Mammary epithelial cell (primary cell): ENCODE data around the gene TBC1D22A.

ENCODE experiments used
- EZH2 ChIP-seq: IDR thresholded peaks from 2 replicates; pipeline ENCODE4 v1.6.1; 2012; ENCODE audit warnings: low read length, inconsistent platforms, borderline replicate concordance
- TF ChIP-seq, protein P1 (sequence below), 2 donors: IDR thresholded peaks in 1 of 2; conservative IDR thresholded peaks in 1 of 2; 2 replicates each; pipeline ENCODE4 v1.5.1; 2011 to 2012; ENCODE audit warnings: inconsistent platforms in 2 of 2, low read length in 2 of 2, mild to moderate bottlenecking in 2 of 2, control low read depth in 1 of 2, low read depth in 1 of 2; ENCODE audit not compliant: insufficient read depth in 1 of 2; ENCODE audit errors: extremely low read depth in 1 of 2

DNA sequence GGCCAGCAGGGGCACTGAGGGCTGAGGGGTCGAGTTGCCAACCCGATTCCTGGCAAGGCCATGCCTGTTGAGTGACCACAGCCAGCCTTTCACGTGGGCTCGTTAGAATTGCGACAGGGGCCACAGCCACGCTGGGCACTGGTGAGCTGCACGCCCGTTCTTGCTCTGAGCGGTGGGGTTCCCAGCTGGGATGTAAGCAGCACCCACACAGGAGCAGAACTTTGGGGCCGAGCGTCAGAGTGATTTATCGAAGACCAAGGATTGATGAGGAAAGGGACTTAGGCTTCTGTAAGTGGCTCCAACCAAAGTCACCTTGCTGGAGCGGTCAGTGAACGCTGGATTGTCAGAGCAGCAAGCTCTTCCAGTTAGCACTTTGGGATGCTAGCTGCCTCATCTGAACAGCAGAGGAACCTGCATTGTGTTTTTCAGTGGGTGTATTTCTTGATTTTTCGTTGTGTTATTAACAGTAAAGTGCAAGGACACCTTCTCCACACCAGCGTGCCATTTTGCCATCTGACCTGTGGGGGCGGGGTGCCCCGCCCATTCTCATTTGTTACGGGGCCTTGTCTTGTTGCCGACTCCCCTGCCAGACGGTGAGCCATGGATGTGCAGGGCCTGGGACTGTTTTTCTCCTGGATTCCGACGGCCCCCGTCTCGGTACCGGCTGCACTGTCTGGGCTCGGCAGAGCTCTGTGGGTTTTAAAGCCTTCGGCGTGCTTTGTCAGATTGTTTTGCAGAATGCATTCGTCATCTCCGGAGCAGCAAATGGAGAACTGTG lies 202.5 kb downstream of the TBC1D22A start:
- TF ChIP-seq EZH2: no peak
- TF ChIP-seq, protein P1, sequence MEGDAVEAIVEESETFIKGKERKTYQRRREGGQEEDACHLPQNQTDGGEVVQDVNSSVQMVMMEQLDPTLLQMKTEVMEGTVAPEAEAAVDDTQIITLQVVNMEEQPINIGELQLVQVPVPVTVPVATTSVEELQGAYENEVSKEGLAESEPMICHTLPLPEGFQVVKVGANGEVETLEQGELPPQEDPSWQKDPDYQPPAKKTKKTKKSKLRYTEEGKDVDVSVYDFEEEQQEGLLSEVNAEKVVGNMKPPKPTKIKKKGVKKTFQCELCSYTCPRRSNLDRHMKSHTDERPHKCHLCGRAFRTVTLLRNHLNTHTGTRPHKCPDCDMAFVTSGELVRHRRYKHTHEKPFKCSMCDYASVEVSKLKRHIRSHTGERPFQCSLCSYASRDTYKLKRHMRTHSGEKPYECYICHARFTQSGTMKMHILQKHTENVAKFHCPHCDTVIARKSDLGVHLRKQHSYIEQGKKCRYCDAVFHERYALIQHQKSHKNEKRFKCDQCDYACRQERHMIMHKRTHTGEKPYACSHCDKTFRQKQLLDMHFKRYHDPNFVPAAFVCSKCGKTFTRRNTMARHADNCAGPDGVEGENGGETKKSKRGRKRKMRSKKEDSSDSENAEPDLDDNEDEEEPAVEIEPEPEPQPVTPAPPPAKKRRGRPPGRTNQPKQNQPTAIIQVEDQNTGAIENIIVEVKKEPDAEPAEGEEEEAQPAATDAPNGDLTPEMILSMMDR (conservative IDR thresholded peaks at IDR 0.05 in 1 of 2, IDR thresholded peaks at IDR 0.05 in 1 of 2; ENCODE audit: extremely low read depth in 1 of 2, insufficient read depth in 1 of 2, low read depth in 1 of 2, low read length in 2 of 2): no peak
